Adrenal gland (tissue), 12 donors: Measurements from ENCODE around the gene RABGAP1. TPM values are rescaled to one million over a fixed set of nuclear protein-coding genes. Genes with fewer than 3 reads are reported as not detected.

Source experiments
- DNase-seq, 7 donors: peaks; one replicate each; pipeline ENCODE4 v3.0.0-alpha.2; 2019 to 2020
- H3K27ac ChIP-seq, 5 donors: fragments of 200-600 bp; sonication (generic) in 4 of 5; 1 replicate in 3 of 5; 2 replicates in 2 of 5; pipeline versions ENCODE4 v1.5.1 to v1.8.0; 2016 to 2020; ENCODE audit warnings: mild to moderate bottlenecking in 1 of 5
- H3K27me3 ChIP-seq: fragments of 200-600 bp; 2 replicates; pipeline ENCODE4 v1.8.0; 2021
- H3K36me3 ChIP-seq, 2 donors: fragments of 200-600 bp; replicated peaks in 1 of 2; 1 replicate in 1 of 2; 2 replicates in 1 of 2; pipeline versions ENCODE4 v1.5.1 to v1.8.0; 2018 to 2022
- H3K4me1 ChIP-seq, 2 donors: fragments of 200-600 bp; replicated peaks in 1 of 2; 1 replicate in 1 of 2; 2 replicates in 1 of 2; pipeline versions ENCODE4 v1.5.1 to v1.8.0; 2018 to 2021
- H3K4me3 ChIP-seq, 4 donors: fragments of 200-600 bp; sonication (generic) in 3 of 4; one replicate each; pipeline ENCODE4 v1.5.1; 2016 to 2018
- H3K9me3 ChIP-seq, 3 donors: fragments of 200-600 bp; sonication (generic) in 1 of 3; replicated peaks in 1 of 3; 1 replicate in 2 of 3; 2 replicates in 1 of 3; pipeline versions ENCODE4 v1.5.1 to v1.8.0; 2016 to 2021
- POLR2A ChIP-seq, 2 donors: fragments of 450-650 bp; IDR thresholded peaks; one replicate each; pipeline ENCODE4 v1.6.1; 2017; ENCODE audit warnings: antibody characterized with exemption in 2 of 2, mild to moderate bottlenecking in 2 of 2, moderate library complexity in 1 of 2
- WGBS, 4 donors: extraction: QIAGEN DNeasy Blood & Tissue Kit in 2 of 4; methylation state at CpG; one replicate each; pipeline versions ENCODE4 v1.1.5 to v1.1.7; 2013 to 2017; 5-methylcytosine and 5-hydroxymethylcytosine counted together
- intact Hi-C, 2 donors: fragments of 100-400 bp; cut with DNase I; formaldehyde crosslinking; loops; one replicate each; pipeline versions ENCODE4 v1.14.1 to v1.15.0; 2022 to 2023
- polyA plus RNA-seq, 3 donors: library from polyadenylated mRNA; stranded (reverse); fragments of 200-250 nt in 2 of 3; fragments of 350-450 nt in 1 of 3; fragmentation: Illumina TruSeq in 1 of 3; extraction: RNeasy Lipid Tissue Mini Kit (QIAGEN cat#74804) in 1 of 3; gene quantifications; one replicate each; pipeline ENCODE4 v1.2.3, GENCODE V29; 2013 to 2014
- total RNA-seq, 9 donors: library from RNA; depleted of rRNA in 4 of 9; stranded (reverse); fragments of >200 nt in 4 of 9; fragments of 120-200 nt in 1 of 9; fragmentation: NEBNext Ultra II Directional in 1 of 9; extraction: Animal tissue kit (Norgen Biotek cat#: 25700) in 1 of 9; gene quantifications; one replicate each; pipeline versions ENCODE4 v1.1.0 to v1.2.4, GENCODE V29; 2013 to 2023
- TF ChIP-seq, protein P1 (sequence below), 6 experiments: fragments of 450-650 bp in 4 of 6; fragments of 200-600 bp in 2 of 6; sonication (generic) in 1 of 6; IDR thresholded peaks; 1 replicate in 5 of 6; 2 replicates in 1 of 6; pipeline versions ENCODE4 v1.5.1 to v1.8.0; 2016 to 2021; ENCODE audit warnings: antibody characterized with exemption in 6 of 6, mild to moderate bottlenecking in 2 of 6, moderate library complexity in 1 of 6
- donor health status: healthy with polysubstance abuse.
- donor health status: Bipolar disorder and iron deficiency.
- donor health status: DM: yes; HTN: yes; CAD: no.
- donor health status: DM: no; HTN: no; CAD: no.
- donor health status: DM: no; HTN: no; CAD: no.
- donor health status: DM: yes; HTN: yes; CAD: no.

RABGAP1 gene
- total and polyA plus RNA-seq, 12 donors, result 8.5 to 62.3 (median 34.3) TPM

GRCh38 chr9:123063896-123064295, 123.1 kb downstream of the RABGAP1 start:
- no peaks in the 10 kb centered on the region for H3K9me3 ChIP-seq
- no peak overlapping the region for H3K27ac ChIP-seq
- 96 to 99% (median 97%) methylated on average over 11 of the region's 11 CpGs for WGBS, 4 donors
- no peaks in the 10 kb centered on the region for H3K4me1 ChIP-seq
- no peak for TF ChIP-seq POLR2A (IDR thresholded peaks at IDR 0.05)
- TF ChIP-seq, protein P1, sequence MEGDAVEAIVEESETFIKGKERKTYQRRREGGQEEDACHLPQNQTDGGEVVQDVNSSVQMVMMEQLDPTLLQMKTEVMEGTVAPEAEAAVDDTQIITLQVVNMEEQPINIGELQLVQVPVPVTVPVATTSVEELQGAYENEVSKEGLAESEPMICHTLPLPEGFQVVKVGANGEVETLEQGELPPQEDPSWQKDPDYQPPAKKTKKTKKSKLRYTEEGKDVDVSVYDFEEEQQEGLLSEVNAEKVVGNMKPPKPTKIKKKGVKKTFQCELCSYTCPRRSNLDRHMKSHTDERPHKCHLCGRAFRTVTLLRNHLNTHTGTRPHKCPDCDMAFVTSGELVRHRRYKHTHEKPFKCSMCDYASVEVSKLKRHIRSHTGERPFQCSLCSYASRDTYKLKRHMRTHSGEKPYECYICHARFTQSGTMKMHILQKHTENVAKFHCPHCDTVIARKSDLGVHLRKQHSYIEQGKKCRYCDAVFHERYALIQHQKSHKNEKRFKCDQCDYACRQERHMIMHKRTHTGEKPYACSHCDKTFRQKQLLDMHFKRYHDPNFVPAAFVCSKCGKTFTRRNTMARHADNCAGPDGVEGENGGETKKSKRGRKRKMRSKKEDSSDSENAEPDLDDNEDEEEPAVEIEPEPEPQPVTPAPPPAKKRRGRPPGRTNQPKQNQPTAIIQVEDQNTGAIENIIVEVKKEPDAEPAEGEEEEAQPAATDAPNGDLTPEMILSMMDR (IDR thresholded peaks at IDR 0.05), result no peak
- no peaks in the 10 kb centered on the region for H3K27me3 ChIP-seq
- intact Hi-C loops, result no loop called here
- no peak overlapping the region for H3K4me3 ChIP-seq
- peaks cover 0 to 23% of the 10 kb centered on the region in 2 donors for H3K36me3 ChIP-seq
- no peak for DNase-seq

GRCh38 chr9:123064716-123065115, 123.9 kb downstream of the RABGAP1 start:
- Histone ChIP-seq H3K27ac (no peak overlapping the region), H3K27me3 (no peaks in the 10 kb centered on the region), H3K4me3 (no peak overlapping the region), H3K9me3 (no peaks in the 10 kb centered on the region), H3K36me3 (peaks cover 0 to 23% of the 10 kb centered on the region in 2 donors), H3K4me1 (no peaks in the 10 kb centered on the region)
- intact Hi-C loops, result no loop called here
- TF ChIP-seq, protein P1 (IDR thresholded peaks at IDR 0.05), result no peak
- DNase-seq, result no peak
- WGBS, 4 donors, result 49 to 94% (median 91%) methylated on average over 2 of the region's 2 CpGs

- intact Hi-C loops, result no loop called here
- DNase-seq, result no peak
- Histone ChIP-seq H3K27ac (no peak overlapping the region), H3K4me3 (no peak overlapping the region), H3K27me3 (no peaks in the 10 kb centered on the region), H3K4me1 (no peaks in the 10 kb centered on the region), H3K36me3 (peaks cover 0 to 23% of the 10 kb centered on the region in 2 donors), H3K9me3 (no peaks in the 10 kb centered on the region)
- TF ChIP-seq, protein P1 (IDR thresholded peaks at IDR 0.05), result no peak
- no peak for TF ChIP-seq POLR2A (IDR thresholded peaks at IDR 0.05)
- WGBS, 4 donors, result 91 to 98% (median 93%) methylated on average over 2 of the region's 2 CpGs
These were observed 124.4 kb downstream of the RABGAP1 start for GRCh38 chr9:123065196-123065595.

DNA sequence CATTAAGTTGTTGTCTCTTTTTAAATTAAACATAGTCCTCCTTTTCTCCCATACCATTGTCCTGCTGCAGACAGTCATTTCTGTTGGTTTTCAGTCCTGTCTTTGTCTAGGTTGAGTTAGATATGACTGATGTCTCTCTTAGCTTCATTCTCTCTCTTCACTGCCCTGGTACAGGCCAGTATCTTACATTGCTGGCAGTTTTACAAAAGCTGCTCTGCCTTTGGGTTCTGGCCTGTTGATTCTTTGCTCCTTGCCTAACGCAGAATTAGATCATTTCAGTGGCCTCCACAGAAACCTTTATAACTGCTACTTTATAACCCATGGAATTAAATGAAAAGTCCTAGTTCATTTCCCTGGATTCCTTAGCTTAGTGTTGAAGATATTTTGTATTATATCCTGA, 126.3 kb downstream of the RABGAP1 start:
- peaks cover 0 to 23% of the 10 kb centered on the region in 2 donors for H3K36me3 ChIP-seq

More for the DNA sequence above, 126.3 kb downstream of the RABGAP1 start:
- H3K27ac ChIP-seq, result no peak overlapping the region
- no peaks in the 10 kb centered on the region for H3K9me3 ChIP-seq
- no peak for TF ChIP-seq POLR2A (IDR thresholded peaks at IDR 0.05)
- TF ChIP-seq, protein P1 (IDR thresholded peaks at IDR 0.05), result no peak
- DNase-seq, result no peak
- intact Hi-C loops, result no loop called here
- 77 to 85% (median 84%) methylated on average over 1 of the region's 1 CpG for WGBS, 4 donors
- H3K27me3 ChIP-seq, result no peaks in the 10 kb centered on the region
- H3K4me3 ChIP-seq, result no peak overlapping the region
- no peaks in the 10 kb centered on the region for H3K4me1 ChIP-seq
